PC-3 (cell line): Measurements from ENCODE around the gene TMEM63B.

Experiments used
- EZH2 ChIP-seq: fragments of 300-600 bp; sonication (generic); IDR thresholded peaks from one replicate; pipeline ENCODE4 v1.6.1; 2017; ENCODE audit warnings: antibody characterized with exemption, mild to moderate bottlenecking, low read length; ENCODE audit not compliant: unreplicated experiment
- EZH2phosphoT487 ChIP-seq: fragments of 300-600 bp; sonication (generic); IDR thresholded peaks from 2 replicates; pipeline ENCODE4 v1.6.1; 2018; ENCODE audit warnings: mild to moderate bottlenecking, antibody characterized with exemption, low read length, borderline replicate concordance
- TF ChIP-seq, protein P1 (sequence below): fragments of 300-600 bp; sonication (generic); conservative IDR thresholded peaks from 2 replicates; pipeline ENCODE4 v1.5.1; 2017; ENCODE audit warnings: antibody characterized with exemption, low read depth, mild to moderate bottlenecking, low read length

DNA sequence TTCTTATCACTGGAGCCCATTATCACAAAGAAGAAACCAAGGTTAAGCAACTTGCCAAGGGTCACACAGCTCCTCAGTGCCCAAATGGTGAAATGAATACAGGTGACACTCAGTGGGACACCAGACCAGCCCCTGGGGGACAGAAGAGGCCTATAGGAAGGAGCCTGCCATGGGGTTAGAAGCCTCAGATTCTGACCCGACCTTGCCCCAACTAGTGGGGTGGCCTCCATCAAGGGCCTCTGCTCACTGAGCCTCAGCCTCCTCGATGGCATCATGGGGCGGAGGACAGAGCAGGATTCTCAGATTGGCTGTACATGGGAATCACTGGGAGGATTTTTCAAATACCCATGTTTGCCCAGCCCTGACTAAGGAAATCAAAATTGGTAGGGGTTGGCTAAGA is 47.7 kb upstream of the TMEM63B start:
- TF ChIP-seq, protein P1, sequence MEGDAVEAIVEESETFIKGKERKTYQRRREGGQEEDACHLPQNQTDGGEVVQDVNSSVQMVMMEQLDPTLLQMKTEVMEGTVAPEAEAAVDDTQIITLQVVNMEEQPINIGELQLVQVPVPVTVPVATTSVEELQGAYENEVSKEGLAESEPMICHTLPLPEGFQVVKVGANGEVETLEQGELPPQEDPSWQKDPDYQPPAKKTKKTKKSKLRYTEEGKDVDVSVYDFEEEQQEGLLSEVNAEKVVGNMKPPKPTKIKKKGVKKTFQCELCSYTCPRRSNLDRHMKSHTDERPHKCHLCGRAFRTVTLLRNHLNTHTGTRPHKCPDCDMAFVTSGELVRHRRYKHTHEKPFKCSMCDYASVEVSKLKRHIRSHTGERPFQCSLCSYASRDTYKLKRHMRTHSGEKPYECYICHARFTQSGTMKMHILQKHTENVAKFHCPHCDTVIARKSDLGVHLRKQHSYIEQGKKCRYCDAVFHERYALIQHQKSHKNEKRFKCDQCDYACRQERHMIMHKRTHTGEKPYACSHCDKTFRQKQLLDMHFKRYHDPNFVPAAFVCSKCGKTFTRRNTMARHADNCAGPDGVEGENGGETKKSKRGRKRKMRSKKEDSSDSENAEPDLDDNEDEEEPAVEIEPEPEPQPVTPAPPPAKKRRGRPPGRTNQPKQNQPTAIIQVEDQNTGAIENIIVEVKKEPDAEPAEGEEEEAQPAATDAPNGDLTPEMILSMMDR = no peak
- no peak for TF ChIP-seq EZH2
- no peak for TF ChIP-seq EZH2phosphoT487
